GM18499 (cell line): ENCODE measurements around the gene ROR2.

Experiments used
- ATAC-seq: cut with Tn5 transposase; IDR thresholded peaks from one replicate; pipeline ENCODE4 v1.9.1; 2021; ENCODE audit warnings: moderate number of reproducible peaks; ENCODE audit not compliant: insufficient read depth, unreplicated experiment

Gene ROR2

GRCh38 chr9:91825422-91825821, 124.6 kb downstream of the ROR2 start:
- no peak for ATAC-seq

DNA sequence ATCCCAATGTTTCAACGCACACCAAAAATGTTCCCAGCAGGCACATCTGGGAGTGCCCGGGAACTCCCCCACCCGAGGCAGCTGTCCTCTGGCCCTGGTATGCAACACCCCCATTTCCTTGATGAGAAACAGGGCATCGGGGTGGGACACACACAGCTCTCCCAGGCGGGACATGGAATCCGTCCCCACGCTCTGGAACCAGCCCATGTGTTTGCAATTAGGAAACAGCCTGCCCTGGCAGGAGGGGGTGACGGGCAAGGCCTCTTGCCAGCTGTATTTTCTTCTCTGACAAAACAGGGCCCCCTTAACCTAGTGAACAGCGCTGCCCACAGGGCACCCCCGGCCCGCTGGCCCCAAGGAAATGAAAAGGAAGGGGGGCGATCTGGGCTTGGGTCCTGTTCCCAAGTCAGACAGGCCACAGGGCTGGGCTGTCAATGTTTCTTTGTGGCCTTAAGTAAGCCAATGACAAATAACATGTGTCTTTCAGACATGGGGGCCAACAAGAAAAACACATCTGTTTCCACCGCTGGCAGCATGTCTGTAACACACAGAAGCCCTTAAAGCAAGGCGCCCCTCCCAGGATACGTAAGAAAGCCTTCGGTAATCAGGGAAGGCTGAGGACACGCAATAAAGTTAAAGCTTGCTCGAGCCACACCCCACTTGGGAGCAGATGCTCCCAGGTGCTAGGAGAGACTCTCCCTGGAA, 125.3 kb downstream of the ROR2 start:
- no peak for ATAC-seq

DNA sequence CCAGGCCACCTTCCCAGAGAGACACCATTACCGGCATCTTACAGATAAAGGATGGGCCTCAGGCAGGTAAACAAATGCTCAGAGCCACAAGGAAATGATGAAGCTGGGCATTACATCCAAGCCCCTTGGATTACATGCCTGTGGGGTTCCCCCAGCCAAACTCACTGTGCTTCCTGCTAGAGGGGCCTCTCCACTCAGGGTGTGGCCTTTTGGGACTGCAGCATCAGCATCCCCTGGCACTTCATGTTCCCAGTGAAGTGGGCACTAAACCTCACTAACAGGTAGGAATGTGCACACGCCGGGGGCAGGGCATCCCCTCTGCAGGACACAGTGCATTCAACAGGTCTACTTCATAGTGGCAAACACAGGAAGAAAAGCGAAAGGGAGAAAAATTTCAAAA, 125.9 kb downstream of the ROR2 start:
- ATAC-seq, result no peak

DNA sequence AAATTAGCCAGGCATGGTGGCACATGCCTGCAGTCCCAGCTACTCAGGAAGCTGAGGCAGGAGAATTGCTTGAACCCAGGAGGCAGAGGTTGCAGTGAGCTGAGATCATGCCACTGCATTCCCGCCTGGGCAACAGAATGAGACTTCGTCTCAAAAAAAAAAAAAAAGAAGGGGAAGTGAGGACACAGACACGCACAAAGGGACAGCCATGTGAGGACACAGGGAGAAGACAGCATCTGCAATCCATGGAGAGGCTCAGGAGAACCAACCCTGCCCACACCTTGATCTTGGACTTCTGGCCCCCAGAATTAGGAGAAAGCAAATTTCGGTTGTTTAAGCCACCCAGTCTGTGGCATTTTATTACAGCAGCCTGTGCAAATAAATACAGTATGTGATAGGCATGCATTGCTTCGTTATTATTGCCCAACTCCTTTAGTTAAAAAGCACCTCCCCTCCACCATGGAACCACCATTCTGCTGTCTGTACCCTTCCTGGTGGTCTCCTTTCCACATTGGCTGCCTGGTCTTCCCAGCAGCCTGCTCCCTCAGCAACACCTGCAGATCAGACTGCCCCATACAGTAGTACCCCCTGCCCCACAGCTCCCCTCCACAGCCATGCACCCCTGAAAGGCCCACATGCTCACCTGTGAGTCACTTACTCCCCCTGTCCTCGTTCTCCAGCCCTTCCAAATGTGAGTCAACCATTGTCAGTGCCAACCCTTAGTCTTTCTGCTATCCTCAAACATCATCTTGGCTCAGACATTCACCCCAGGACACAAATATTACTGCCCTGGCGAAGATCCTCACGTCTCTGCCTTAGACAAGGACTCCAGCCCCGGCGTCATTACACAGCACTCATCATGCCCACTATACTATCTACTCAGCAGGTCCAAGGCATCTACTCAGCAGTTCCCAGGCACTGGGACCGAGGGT, 128.8 kb downstream of the ROR2 start:
- ATAC-seq, result no peak

GRCh38 chr9:91820126-91820750, 129.8 kb downstream of the ROR2 start:
- no peak for ATAC-seq

GRCh38 chr9:91818647-91819403, 131.2 kb downstream of the ROR2 start:
- ATAC-seq, result no peak

GRCh38 chr9:91818225-91818585, 131.8 kb downstream of the ROR2 start:
- no peak for ATAC-seq

DNA sequence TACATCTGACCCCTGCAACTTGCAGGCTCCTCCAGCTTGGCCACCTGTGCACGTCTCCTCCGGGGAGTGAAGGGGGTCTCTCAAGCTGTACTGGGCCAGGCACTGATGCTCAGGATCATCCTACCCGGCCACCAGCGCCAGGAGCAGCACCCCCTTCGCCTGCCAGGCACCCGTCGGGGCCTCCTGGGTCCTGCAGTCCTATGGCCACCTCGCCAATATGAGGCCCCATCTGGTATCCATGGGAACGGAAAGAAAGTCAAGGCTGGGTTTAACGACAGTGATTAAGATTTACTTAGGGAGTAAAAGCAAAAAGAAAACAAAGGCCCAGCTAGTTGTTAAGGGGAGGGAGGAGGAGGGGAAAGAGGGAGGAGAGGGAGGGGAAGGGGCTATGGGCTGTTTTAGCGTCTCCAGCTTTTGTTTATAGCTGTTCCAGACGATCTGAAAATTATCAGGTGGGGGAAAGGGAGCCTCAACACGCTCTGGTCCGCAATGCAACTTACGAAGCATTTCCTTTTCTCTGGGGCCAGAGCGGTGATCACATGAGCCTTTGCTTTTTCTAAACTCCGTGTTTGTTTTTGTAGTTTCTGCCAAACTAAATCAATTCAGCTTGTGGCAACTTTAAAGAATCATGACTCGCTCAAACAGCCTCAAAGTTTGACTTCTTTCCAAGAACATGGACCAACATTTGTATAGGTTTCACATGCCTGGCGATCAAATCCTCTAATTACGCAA, 132.4 kb downstream of the ROR2 start:
- ATAC-seq, result no peak

DNA sequence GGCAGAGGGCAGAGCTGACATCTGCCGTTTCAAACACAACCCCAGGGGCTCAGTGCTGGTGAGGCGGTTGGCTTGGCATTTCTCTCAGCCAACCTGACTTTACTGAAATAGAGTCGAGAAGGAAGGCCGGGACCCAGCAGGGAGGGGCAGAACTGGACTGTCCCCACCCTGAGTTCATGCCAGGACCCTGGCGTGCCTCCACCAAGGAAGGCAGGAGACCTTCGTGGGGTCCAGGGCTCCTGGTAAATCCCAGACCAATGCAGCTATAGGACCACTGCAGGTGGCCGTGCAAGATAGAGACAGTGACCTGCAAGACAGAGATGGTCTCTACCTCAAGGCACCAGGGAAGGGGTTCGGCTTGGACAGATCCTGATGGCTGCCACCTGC, 132.9 kb downstream of the ROR2 start:
- no peak for ATAC-seq

- no peak for ATAC-seq
Measured at GRCh38 chr9:91816356-91816755, 133.7 kb downstream of the ROR2 start.

DNA sequence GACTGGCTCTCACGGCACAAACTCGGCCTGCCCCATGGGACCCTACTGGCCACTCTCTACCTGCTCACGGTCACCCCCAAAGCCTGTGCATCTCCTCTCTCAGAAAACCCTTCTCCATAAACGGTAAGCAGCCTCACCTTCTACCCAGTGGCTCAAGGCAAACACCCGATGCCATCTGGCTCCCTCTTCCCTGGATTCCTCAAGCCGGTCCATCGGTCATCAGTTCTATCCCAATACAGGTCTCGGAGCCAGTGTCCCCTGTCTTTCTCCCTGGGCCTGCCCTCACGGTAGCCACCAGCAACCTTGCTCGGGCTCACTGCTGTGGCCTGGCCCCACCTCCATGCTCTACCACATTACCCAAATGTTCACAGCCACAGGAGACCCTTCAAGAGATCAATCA, 134.1 kb downstream of the ROR2 start:
- no peak for ATAC-seq

GRCh38 chr9:91814753-91815152, 135.3 kb downstream of the ROR2 start:
- ATAC-seq, result no peak

- ATAC-seq, result no peak
Measured at GRCh38 chr9:91814201-91814600, 135.8 kb downstream of the ROR2 start.

DNA sequence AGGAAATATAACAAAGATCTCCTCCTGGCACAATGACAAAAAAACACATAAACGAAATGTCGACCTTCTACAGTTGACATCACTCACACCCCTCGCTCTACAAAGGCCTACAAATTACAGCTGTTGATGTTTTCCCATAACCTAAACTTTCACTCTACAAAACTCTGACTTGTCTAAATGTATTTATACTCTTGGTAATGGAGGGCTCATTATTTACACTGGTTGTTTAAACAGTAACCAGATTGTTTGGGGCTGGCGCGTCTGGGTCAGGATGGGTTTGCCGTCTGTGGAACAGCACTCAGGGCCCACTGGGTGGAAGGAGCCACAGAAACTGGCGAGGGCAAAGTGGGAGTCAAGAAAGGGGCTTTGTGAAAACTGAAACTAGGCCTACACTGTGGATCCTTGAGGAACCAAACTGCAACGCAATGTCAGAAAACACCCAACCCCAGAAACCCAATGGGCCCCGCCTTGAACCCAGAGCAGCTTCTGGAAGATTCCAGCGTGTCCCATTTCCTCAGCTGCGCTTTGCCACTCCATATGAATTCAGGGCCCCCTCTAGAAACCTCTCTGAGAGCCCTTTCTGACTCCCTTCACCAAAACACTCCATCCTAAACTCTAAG, 136.7 kb downstream of the ROR2 start:
- no peak for ATAC-seq

DNA sequence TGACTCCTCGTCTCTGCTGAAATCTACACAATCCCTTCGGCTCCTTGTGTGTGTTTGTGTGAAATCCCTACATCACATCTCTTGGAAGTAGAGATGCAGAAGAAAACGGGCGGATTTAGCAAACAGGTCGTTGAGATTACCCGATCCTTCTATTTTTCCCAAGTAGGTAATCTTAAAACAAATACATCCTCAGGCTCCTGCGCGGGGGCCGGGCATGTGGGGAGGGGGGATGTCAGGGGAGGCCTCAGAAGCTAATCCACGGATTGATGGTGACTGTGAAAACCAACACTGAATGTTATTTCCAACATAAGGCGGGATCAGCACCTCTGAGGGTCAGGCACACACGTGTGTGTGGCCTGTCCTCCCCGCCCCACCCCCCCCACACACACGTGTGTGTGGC, 137.8 kb downstream of the ROR2 start:
- no peak for ATAC-seq

DNA sequence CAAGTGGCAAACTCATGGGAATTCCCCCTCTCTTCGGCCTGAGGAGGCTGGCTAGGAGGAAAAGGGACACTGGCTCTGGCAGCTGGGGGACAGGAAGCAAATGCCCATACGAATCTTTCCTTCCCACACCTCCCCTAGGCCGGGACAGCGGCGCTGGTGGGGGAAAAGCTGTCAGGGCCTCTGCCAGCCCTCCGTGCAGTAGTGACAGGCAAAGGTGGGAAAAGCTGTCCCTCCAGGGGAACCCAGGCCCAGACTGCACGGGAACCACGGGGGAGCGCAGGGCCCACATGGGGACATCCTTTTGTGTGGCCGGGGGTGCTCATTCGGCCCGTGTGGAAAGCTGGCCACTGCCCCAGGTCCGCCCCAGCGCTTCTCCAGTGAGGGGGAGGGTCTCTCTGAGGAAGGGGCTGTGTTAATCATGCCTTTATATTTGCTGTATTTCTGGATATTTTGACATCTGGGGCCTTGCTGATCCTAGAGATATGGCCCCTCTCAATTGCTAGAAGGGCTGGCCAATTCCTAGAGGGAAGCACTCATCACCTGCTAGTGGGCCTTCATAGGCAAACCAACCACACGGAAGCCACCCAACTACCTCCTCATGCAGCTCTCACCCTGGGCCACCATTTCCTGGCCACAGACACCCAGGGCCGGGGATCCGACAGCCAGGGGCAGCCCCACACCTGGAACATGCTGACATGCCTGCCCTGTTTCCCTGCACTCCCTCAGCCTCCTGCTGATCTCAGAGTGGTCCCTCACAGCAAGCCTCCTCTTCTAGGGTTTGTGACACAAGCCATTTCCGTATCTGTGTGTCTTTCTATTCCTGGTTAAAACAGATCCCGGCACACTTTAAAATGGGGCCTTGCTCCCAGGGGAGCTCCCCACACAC, 138.8 kb downstream of the ROR2 start:
- ATAC-seq, result no peak

GRCh38 chr9:91810286-91810905, 139.6 kb downstream of the ROR2 start:
- ATAC-seq, result no peak
